SK-MEL-5 (cell line): ENCODE measurements around the gene HS3ST3B1. TPM values are rescaled to one million over a fixed set of nuclear protein-coding genes. Genes with fewer than 3 reads are reported as not detected.

ENCODE experiments used
- DNase-seq: peaks from one replicate; pipeline ENCODE4 v3.0.0-alpha.2; 2016; ENCODE audit warnings: low read depth, low spot score
- in situ Hi-C: cut with HindIII; loops from 2 replicates; pipeline ENCODE4 v1.10.0; 2016; ENCODE audit warnings: low sequenced_read_pairs, high pct_unique_total_duplicates, low pct_unique_long_range_greater_than_20kb
- polyA plus RNA-seq, 2 experiments: library from polyadenylated mRNA; depleted of rRNA; stranded (reverse); fragments of >200 nt; gene quantifications; 2 replicates each; pipeline ENCODE4 v1.2.3, GENCODE V29; 2015
- total RNA-seq: library from RNA; depleted of rRNA; stranded (reverse); fragments of >200 nt; shearing (Covaris generic); gene quantifications from 2 replicates; pipeline ENCODE4 v1.2.3, GENCODE V29; 2014; rRNA removed

Gene HS3ST3B1
- 0.13 TPM in 1 of 2 replicates, not detected in the other for total RNA-seq
- polyA plus RNA-seq (2015; cell fraction: cytosol; rRNA removed) = 0.05 and 0.19 TPM in 2 replicates
- not detected in 2 replicates for polyA plus RNA-seq (2015; cell fraction: nucleus; rRNA removed)

GRCh38 chr17:14300575-14301278 lies at the start of gene HS3ST3B1:
Gene HS3ST3B1, plus strand, starts transcription at chr17:14301081. Its CDS starts 438 bp downstream, at chr17:14301519.
- DNase-seq = peak; percentile 96
- in situ Hi-C loops = no loop called here

DNA sequence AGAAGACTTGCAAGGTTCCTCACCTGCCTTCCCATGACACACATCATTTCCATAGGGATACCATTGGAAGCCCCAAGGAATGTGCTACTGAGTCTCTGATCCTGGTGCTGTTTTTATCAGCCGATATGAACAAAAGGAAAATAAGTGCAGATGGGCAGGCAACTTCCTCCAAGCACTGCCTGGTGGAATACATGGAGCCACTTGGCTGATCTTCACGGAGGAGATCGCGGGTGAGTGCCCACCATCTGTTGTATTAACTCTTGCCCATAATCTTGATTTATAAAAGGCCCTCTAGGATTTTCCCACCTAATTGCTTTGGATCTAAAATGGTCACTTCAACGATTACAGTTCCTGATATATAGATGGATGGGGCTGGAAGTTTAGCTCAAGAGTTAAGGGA lies 39.5 kb upstream of the HS3ST3B1 start:
- DNase-seq = no peak
- in situ Hi-C loops = no loop called here

GRCh38 chr17:14268264-14268663 lies 32.6 kb upstream of the HS3ST3B1 start:
- peak; percentile 10 for DNase-seq
- in situ Hi-C loops = no loop called here

DNA sequence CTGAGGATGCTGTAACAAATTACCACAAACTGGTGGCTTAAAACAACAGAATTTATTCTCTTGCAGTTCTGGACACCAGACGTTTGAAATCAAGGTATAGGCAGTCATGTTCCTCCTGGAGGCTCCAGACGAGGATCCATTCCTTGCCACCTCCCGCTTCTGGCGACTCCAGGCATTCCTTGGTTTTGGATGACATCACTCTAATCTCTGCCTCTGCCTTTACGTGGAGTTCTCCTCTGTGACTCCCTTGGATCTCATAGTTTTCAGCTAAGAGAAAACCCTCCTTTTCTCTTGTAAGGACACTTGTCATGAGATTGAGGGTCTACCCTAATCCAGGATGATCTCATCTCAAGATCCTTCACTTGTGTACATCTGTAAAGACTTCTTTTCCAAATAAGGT lies 31.4 kb upstream of the HS3ST3B1 start:
- in situ Hi-C loops = no loop called here

GRCh38 chr17:14270508-14270907 lies 30.4 kb upstream of the HS3ST3B1 start:
- in situ Hi-C loops = no loop called here
- no peak for DNase-seq

More for the DNA sequence above, 31.4 kb upstream of the HS3ST3B1 start:
- no peak for DNase-seq

DNA sequence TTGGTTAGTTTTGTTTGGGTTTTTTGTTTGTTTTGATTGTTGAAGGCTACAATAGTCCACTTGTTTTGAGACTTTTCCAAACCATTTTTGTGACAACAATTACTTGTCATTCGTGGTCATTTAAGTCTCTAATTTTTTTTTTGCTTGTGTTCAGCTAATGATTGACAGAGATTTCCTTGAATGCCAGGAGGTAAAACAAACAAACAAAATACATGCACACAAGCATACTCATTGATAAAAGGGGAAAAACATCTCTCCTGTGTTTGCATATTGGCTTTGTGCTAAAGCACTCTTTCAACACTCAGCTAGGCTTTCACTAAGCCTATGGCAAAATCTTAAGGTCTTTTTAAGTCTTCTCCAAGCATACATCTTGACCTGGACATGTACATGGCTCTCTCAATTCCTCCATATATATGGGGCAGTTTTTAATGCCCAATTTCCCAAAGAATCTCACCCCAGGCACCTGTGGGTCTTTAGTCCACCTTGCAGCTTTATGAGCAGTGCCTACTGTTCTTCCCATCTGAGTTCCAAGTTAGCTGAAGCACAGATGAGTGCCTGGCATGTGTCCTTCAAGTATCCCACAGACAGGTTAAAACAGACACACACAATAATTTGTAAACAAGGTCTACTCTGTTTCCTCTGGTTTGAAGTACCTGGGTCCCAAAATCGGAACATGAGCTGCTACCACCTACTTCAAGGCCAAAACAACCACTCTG lies 24.2 kb upstream of the HS3ST3B1 start:
- in situ Hi-C loops = no loop called here
- DNase-seq = no peak

GRCh38 chr17:14281530-14281929 lies 19.4 kb upstream of the HS3ST3B1 start:
- DNase-seq = no peak
- in situ Hi-C loops = no loop called here

DNA sequence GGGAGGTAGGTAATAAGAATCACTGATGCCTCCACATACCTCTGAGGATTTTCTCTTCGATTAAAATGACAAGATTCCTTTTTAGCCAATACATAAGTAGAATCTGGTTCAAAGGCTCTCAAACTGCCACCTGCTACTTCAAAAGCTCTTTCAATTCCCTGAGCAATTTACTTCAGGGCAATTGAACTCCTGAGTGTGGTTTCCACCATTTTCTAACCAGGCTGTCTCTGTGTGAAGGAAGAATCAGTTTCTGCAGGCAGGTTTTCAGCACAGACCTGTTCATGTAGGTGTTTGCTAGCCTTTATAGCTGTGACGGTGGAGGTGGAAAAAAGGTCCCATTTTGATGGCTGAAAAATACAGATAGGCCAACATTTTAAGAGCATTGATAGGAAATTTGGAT lies 18.2 kb upstream of the HS3ST3B1 start:
- no peak for DNase-seq
- in situ Hi-C loops = no loop called here

DNA sequence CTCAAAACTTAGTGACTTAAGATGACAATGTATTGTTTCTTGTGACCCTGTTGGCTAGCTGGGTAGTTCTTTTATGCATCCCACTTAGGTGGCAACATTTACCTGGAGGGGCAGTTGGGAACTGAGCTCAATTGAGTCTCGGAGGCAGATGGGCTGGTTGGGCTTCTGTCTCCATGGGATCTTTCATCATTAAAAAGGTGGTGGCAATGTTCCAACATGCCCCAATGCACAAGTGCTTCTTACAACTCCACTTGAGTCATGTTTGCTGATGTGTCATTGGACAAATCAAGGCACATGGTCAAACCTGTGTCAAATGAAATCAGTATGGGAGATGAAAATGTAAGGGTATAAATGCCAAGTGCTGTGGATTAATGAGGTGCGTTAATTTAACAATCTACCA lies 11.7 kb upstream of the HS3ST3B1 start:
- no peak for DNase-seq
- in situ Hi-C loops = no loop called here

- no peak for DNase-seq
- in situ Hi-C loops = no loop called here
These were observed 6.0 kb upstream of the HS3ST3B1 start for GRCh38 chr17:14294876-14295275.

DNA sequence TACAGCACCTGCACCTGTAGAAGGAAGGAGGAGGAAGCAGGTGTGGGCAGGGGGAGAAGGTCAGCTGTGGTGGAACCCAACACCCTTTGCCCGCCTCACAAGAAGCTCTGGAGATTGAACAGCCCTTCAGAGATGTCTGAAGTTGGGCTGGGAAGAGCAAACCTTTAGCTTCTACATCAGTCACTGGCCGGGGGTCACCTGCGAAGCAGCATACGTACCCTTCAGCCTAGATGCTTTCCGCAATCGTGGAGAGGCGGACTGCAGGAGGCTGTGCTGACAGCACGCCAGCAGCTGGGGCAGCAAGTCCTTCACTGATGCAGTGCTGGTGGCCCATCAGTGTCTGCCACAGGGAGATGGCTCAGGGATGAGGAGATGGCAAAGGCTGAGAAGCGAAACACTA lies 5.2 kb upstream of the HS3ST3B1 start:
- no peak for DNase-seq
- in situ Hi-C loops = no loop called here

GRCh38 chr17:14296166-14296910 lies 4.5 kb upstream of the HS3ST3B1 start:
- no peak for DNase-seq
- in situ Hi-C loops = no loop called here

- in situ Hi-C loops = no loop called here
- peak; percentile 8 for DNase-seq
These were observed 3.6 kb upstream of the HS3ST3B1 start for GRCh38 chr17:14297161-14297851.

GRCh38 chr17:14298221-14298946 lies 2.5 kb upstream of the HS3ST3B1 start:
- in situ Hi-C loops = no loop called here
- no peak for DNase-seq

DNA sequence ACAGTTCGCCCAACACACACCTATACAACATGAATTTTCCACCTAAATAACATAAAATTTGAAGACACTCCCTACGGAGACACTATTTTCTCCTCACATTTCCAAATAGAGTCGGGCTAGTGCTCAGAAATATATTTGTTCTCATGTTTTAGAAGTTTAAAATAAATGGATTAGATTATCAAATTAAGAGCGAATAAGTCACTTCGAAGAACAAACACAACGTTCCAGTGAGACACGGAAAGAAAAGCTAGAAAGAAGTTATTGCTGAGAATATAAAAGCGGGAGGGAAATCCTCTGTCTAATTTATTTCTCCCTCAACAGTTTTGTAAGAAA lies 2.0 kb upstream of the HS3ST3B1 start:
- no peak for DNase-seq
- in situ Hi-C loops = no loop called here

- in situ Hi-C loops = no loop called here
These were observed 1.4 kb upstream of the HS3ST3B1 start for GRCh38 chr17:14299280-14300141.

More at GRCh38 chr17:14299280-14300141, 1.4 kb upstream of the HS3ST3B1 start:
- DNase-seq = no peak
